ENCODE measurements around the gene RYR1.

DNA sequence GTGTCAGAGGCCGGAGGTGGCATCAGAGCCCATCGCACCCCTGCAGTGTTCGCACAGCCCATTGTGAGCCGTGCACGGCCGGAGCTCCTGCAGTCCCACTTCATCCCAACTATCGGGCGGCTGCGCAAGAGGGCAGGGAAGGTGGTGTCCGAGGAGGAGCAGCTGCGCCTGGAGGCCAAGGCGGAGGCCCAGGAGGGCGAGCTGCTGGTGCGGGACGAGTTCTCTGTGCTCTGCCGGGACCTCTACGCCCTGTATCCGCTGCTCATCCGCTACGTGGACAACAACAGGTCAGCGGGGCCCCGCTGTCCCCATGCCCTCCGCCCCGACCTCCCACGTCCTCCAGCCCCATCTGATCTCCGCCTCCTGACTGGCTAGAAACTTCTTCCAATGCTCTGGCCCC is 85.7 kb downstream of the RYR1 start:
- TF ChIP-seq, protein P1, sequence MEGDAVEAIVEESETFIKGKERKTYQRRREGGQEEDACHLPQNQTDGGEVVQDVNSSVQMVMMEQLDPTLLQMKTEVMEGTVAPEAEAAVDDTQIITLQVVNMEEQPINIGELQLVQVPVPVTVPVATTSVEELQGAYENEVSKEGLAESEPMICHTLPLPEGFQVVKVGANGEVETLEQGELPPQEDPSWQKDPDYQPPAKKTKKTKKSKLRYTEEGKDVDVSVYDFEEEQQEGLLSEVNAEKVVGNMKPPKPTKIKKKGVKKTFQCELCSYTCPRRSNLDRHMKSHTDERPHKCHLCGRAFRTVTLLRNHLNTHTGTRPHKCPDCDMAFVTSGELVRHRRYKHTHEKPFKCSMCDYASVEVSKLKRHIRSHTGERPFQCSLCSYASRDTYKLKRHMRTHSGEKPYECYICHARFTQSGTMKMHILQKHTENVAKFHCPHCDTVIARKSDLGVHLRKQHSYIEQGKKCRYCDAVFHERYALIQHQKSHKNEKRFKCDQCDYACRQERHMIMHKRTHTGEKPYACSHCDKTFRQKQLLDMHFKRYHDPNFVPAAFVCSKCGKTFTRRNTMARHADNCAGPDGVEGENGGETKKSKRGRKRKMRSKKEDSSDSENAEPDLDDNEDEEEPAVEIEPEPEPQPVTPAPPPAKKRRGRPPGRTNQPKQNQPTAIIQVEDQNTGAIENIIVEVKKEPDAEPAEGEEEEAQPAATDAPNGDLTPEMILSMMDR (conservative IDR thresholded peaks at IDR 0.05; ENCODE audit: low read length), result no peak
- TF ChIP-seq EZH2phosphoT487 (IDR thresholded peaks at IDR 0.05; ENCODE audit: borderline replicate concordance), result no peak

Data from Loucy (cell line).